ENCODE data around the gene CD248.

DNA sequence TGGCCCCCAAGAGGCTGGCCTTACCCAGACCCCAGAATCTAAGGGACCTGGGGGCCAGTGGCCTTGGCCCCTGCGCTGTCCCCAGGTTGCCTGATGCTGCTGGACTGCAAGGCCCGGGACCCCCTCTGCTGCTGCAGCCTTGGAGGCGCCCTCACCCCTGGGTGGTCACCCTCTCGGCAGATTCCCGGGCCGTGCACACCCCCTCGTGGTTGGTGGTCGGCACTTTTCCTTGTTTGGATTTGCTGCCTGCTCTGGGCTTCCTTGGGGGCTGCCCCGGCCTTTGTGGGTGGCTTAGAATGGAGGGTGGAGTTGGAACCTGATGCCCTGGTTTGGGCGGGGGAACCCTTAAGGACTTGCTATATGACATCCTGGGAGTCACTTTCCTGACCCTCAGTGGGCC lies 14.1 kb upstream of the CD248 start:
- TF ChIP-seq CTCF (tag by site-specific recombination; IDR thresholded peaks at IDR 0.05) (no peak), PRDM6 (tag by site-specific recombination; IDR thresholded peaks at IDR 0.05) (no peak), ZNF843 (tag by site-specific recombination; IDR thresholded peaks at IDR 0.05) (no peak)
